OCI-LY7 (cell line): ENCODE results near the gene CDK12. TPM values are rescaled to one million over a fixed set of nuclear protein-coding genes. Genes with fewer than 3 reads are reported as not detected.

Experiments
- BruUV-seq: library from RNA; stranded (reverse); fragments of 400-500 nt; replicated peaks from 2 replicates; lab custom pipeline; 2021; lab: Mats Ljungman, UMichigan
- CTCF ChIA-PET: fragments of 300-600 bp; sonication (Branson Sonifier 250); formaldehyde crosslinking; loops from one replicate; lab custom pipeline; 2022; ENCODE audit warnings: antibody characterized with exemption; ENCODE audit not compliant: unreplicated experiment; lab: Charles Lee
- POLR2A ChIA-PET: fragments of 300-600 bp; sonication (Branson Sonifier 250); formaldehyde crosslinking; loops from one replicate; lab custom pipeline; 2022; ENCODE audit warnings: antibody characterized with exemption; lab: Charles Lee
- DNase-seq: peaks from one replicate; pipeline ENCODE4 v3.0.0-alpha.2; 2015; ENCODE audit warnings: low spot score
- H2AFZ ChIP-seq: fragments of 200-600 bp; sonication (generic), shearing (Covaris generic); 2 replicates; pipeline ENCODE4 v1.6.1; 2014; ENCODE audit warnings: mild to moderate bottlenecking, antibody characterized with exemption, low read length, moderate library complexity
- H3K27ac ChIP-seq: fragments of 200-600 bp; sonication (generic); 2 replicates; pipeline ENCODE4 v1.5.1; 2014; ENCODE audit warnings: mixed run types, low read depth, mild to moderate bottlenecking, moderate library complexity, low read length, inconsistent platforms; ENCODE audit not compliant: poor library complexity, severe bottlenecking
- H3K36me3 ChIP-seq: fragments of 200-600 bp; sonication (generic); 2 replicates; pipeline ENCODE4 v1.6.1; 2014; ENCODE audit warnings: mild to moderate bottlenecking, antibody characterized with exemption, low read length, moderate library complexity, mixed read lengths; ENCODE audit not compliant: insufficient read depth
- H3K4me1 ChIP-seq: fragments of 200-600 bp; sonication (generic); 2 replicates; pipeline ENCODE4 v1.5.1; 2014; ENCODE audit warnings: mild to moderate bottlenecking, low read length; ENCODE audit not compliant: insufficient read depth, poor library complexity, severe bottlenecking
- H3K4me2 ChIP-seq: fragments of 200-600 bp; sonication (generic); 2 replicates; pipeline ENCODE4 v1.6.1; 2014; ENCODE audit warnings: mild to moderate bottlenecking, low read length
- H3K4me3 ChIP-seq: fragments of 200-600 bp; sonication (generic); 2 replicates; pipeline ENCODE4 v1.5.1; 2014; ENCODE audit warnings: mild to moderate bottlenecking, low read depth, low read length; ENCODE audit not compliant: poor library complexity, severe bottlenecking
- H3K79me2 ChIP-seq: fragments of 200-600 bp; sonication (generic); 2 replicates; pipeline ENCODE4 v1.6.1; 2016; ENCODE audit warnings: low read depth, mild to moderate bottlenecking, low read length, moderate library complexity, mixed read lengths; ENCODE audit not compliant: insufficient read depth
- H3K9me2 ChIP-seq: fragments of 200-600 bp; sonication (generic); 2 replicates; pipeline ENCODE4 v1.6.1; 2016; ENCODE audit warnings: mild to moderate bottlenecking, low read length, mixed read lengths; ENCODE audit not compliant: insufficient read depth
- H3K9me3 ChIP-seq: fragments of 200-600 bp; sonication (generic); 2 replicates; pipeline ENCODE4 v1.6.1; 2014; ENCODE audit warnings: mild to moderate bottlenecking, mixed run types, low read length, mixed read lengths
- H4K20me1 ChIP-seq: fragments of 200-600 bp; sonication (generic); 2 replicates; pipeline ENCODE4 v1.6.1; 2014; ENCODE audit warnings: mild to moderate bottlenecking, antibody characterized with exemption, low read length, moderate library complexity, mixed read lengths; ENCODE audit not compliant: insufficient read depth
- EZH2phosphoT487 ChIP-seq: fragments of 200-600 bp; sonication (generic); IDR thresholded peaks from 2 replicates; pipeline ENCODE4 v1.6.1; 2018; ENCODE audit warnings: low read depth, borderline replicate concordance, mild to moderate bottlenecking, mixed run types, antibody characterized with exemption, low read length, moderate library complexity, mixed read lengths
- intact Hi-C: fragments of 100-400 bp; cut with micrococcal nuclease; formaldehyde crosslinking; loops from one replicate; pipeline ENCODE4 v1.10.0; 2022; ENCODE audit not compliant: unreplicated experiment
- total RNA-seq, 2 experiments: library from RNA; depleted of rRNA in 1 of 2; stranded (reverse); fragments of >200 nt in 1 of 2; shearing (Covaris generic) in 1 of 2; gene quantifications; 2 replicates each; pipeline ENCODE4 v1.2.3, GENCODE V29; 2014 to 2022
- TF ChIP-seq, protein P1 (sequence below): fragments of 200-600 bp; sonication (generic); conservative IDR thresholded peaks from 2 replicates; pipeline ENCODE4 v1.5.1; 2014; ENCODE audit warnings: mild to moderate bottlenecking, antibody characterized with exemption, low read length, moderate library complexity, mixed read lengths

The CDK12 gene
- total RNA-seq, 2 experiments from 2014 or later, result 72.0 to 89.5 TPM

GRCh38 chr17:39568702-39569101 is 107.4 kb downstream of the CDK12 start:
- no peak for TF ChIP-seq EZH2phosphoT487
- TF ChIP-seq, protein P1, sequence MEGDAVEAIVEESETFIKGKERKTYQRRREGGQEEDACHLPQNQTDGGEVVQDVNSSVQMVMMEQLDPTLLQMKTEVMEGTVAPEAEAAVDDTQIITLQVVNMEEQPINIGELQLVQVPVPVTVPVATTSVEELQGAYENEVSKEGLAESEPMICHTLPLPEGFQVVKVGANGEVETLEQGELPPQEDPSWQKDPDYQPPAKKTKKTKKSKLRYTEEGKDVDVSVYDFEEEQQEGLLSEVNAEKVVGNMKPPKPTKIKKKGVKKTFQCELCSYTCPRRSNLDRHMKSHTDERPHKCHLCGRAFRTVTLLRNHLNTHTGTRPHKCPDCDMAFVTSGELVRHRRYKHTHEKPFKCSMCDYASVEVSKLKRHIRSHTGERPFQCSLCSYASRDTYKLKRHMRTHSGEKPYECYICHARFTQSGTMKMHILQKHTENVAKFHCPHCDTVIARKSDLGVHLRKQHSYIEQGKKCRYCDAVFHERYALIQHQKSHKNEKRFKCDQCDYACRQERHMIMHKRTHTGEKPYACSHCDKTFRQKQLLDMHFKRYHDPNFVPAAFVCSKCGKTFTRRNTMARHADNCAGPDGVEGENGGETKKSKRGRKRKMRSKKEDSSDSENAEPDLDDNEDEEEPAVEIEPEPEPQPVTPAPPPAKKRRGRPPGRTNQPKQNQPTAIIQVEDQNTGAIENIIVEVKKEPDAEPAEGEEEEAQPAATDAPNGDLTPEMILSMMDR, result no peak
- Histone ChIP-seq H3K79me2 (no peaks in the 10 kb centered on the region), H3K27ac (no peak overlapping the region), H3K9me2 (no peaks in the 10 kb centered on the region), H3K36me3 (peaks cover 31% of the 10 kb centered on the region), H4K20me1 (no peaks in the 10 kb centered on the region), H3K4me2 (no peak overlapping the region), H3K9me3 (no peaks in the 10 kb centered on the region), H3K4me3 (no peak overlapping the region), H3K4me1 (no peaks in the 10 kb centered on the region), H2AFZ (no peak overlapping the region)
- ChIA-PET POLR2A (no interaction called here), CTCF (interaction anchor here (0.7 kb wide), 1 partner anchor 9 kb away, joined by 3 read pairs; no protein-coding TSS in a partner anchor)
- BruUV-seq, result no TSS peak
- DNase-seq, result no peak
- intact Hi-C loops, result no loop called here

DNA sequence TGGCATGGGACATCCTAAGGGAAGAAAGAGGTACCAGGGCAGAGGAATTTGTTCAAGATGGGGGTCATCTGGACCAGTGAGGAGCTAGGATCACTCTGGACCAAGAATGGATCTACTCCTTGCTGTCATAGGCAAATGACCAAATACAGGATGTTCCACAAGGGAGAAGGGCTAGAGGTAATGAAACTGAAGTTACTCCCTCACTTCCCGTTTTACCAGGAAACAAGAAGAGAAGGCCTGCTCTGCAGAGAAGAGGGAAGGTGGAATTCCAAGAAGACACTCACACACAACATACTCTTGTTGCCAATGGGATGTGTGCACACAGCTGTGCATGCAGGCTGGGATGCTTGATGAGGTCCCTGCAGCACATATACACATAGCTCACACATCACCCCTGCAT is 107.8 kb downstream of the CDK12 start:
- Histone ChIP-seq H3K9me2 (no peaks in the 10 kb centered on the region), H3K4me3 (no peak overlapping the region), H3K27ac (no peak overlapping the region), H3K36me3 (peaks cover 31% of the 10 kb centered on the region), H3K4me2 (no peak overlapping the region), H2AFZ (no peak overlapping the region), H4K20me1 (no peaks in the 10 kb centered on the region), H3K9me3 (no peaks in the 10 kb centered on the region), H3K79me2 (no peaks in the 10 kb centered on the region), H3K4me1 (no peaks in the 10 kb centered on the region)
- CTCF ChIA-PET, result interaction anchor here (0.7 kb wide), 1 partner anchor 9 kb away, joined by 3 read pairs; no protein-coding TSS in a partner anchor
- POLR2A ChIA-PET, result interaction anchor here (0.9 kb wide), 1 partner anchor 11 kb away, joined by 3 read pairs; no protein-coding TSS in a partner anchor
- intact Hi-C loops, result no loop called here
- no peak for DNase-seq
- no TSS peak for BruUV-seq
- TF ChIP-seq, protein P1, result no peak
- no peak for TF ChIP-seq EZH2phosphoT487

DNA sequence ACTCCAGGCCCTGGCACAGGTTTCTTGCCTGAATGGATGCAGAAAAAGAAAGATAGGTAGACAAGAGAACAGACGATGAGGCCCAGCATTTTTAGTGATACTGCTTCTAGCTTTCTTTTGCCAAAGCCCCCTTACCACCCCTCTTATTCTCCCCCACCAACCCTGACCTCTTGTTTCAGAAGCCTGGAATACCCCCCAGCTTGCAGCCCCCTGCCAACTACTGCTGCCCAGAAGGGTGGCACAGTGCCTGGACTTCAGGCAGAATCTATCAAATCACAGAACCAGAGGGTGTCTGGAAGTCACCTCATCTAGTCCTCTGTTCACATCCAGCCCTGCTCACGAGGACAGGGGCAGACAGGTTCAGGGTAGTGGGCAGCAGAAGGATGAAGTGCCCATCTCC is 110.8 kb downstream of the CDK12 start:
- TF ChIP-seq, protein P1, result no peak
- TF ChIP-seq EZH2phosphoT487, result no peak
- no peak overlapping the region for H3K4me3 ChIP-seq
- no peaks in the 10 kb centered on the region for H3K79me2 ChIP-seq
- H3K4me2 ChIP-seq, result no peak overlapping the region
- no peak for DNase-seq
- no peak overlapping the region for H3K27ac ChIP-seq
- H3K36me3 ChIP-seq, result peaks cover 24% of the 10 kb centered on the region
- BruUV-seq, result no TSS peak
- H2AFZ ChIP-seq, result no peak overlapping the region
- no peaks in the 10 kb centered on the region for H4K20me1 ChIP-seq
- ChIA-PET POLR2A (interaction anchor here (0.6 kb wide), 3 partner anchors 21 to 124 kb away, joined by 3 to 4 read pairs (median 4); no protein-coding TSS in a partner anchor), CTCF (no interaction called here)
- H3K9me2 ChIP-seq, result no peaks in the 10 kb centered on the region
- no peaks in the 10 kb centered on the region for H3K9me3 ChIP-seq
- H3K4me1 ChIP-seq, result no peaks in the 10 kb centered on the region
- intact Hi-C loops, result no loop called here
